Activated naive CD8-positive, alpha-beta T cell treated with anti-CD3 and anti-CD28 coated beads, Interleukin-2, amount 10 ng/mL, durations not matched to agents 7 days and 5 days (primary cell): ENCODE measurements around the gene ZNF841. TPM values are rescaled to one million over a fixed set of nuclear protein-coding genes. Genes with fewer than 3 reads are reported as not detected.
"Not testable (repeated sequence)": the region's sequence is repeated elsewhere in the genome, so short reads cannot be mapped to it uniquely, and the experiment has no call there.

Experiments
- ATAC-seq: fragments of 150-1000 bp; cut with Tn5 transposase; one replicate; pipeline ENCODE4 v1.10.0; 2021; ENCODE audit warnings: low read depth, moderate library complexity
- POLR2A ChIA-PET: fragments of 350-600 bp; sonication (Branson Sonifier 250); formaldehyde crosslinking; loops from one replicate; lab custom pipeline; 2021; ENCODE audit warnings: antibody characterized with exemption; lab: Charles Lee
- DNase-seq: peaks from one replicate; pipeline ENCODE4 v3.0.0; 2021
- H3K27ac Mint-ChIP-seq: one replicate; pipeline ENCODE4 v1.8.0; 2022; ENCODE audit warnings: mild to moderate bottlenecking, mixed read lengths
- H3K27me3 Mint-ChIP-seq: one replicate; pipeline ENCODE4 v1.8.0; 2022; ENCODE audit warnings: mild to moderate bottlenecking, moderate library complexity, mixed read lengths
- H3K36me3 Mint-ChIP-seq: one replicate; pipeline ENCODE4 v1.8.0; 2021; ENCODE audit warnings: mild to moderate bottlenecking, mixed read lengths
- H3K4me1 Mint-ChIP-seq: one replicate; pipeline ENCODE4 v1.8.0; 2021; ENCODE audit warnings: mixed read lengths
- H3K4me3 Mint-ChIP-seq: one replicate; pipeline ENCODE4 v1.8.0; 2022; ENCODE audit warnings: mild to moderate bottlenecking, moderate library complexity, mixed read lengths
- H3K9me3 Mint-ChIP-seq: one replicate; pipeline ENCODE4 v1.8.0; 2021; ENCODE audit warnings: mixed read lengths
- total RNA-seq, 2 experiments: library from RNA; stranded (reverse); gene quantifications; one replicate each; pipeline ENCODE4 v1.2.3, GENCODE V29; 2021

ZNF841 gene
- total RNA-seq, 2 experiments from 2014 or later = 38.4 to 38.6 TPM

DNA sequence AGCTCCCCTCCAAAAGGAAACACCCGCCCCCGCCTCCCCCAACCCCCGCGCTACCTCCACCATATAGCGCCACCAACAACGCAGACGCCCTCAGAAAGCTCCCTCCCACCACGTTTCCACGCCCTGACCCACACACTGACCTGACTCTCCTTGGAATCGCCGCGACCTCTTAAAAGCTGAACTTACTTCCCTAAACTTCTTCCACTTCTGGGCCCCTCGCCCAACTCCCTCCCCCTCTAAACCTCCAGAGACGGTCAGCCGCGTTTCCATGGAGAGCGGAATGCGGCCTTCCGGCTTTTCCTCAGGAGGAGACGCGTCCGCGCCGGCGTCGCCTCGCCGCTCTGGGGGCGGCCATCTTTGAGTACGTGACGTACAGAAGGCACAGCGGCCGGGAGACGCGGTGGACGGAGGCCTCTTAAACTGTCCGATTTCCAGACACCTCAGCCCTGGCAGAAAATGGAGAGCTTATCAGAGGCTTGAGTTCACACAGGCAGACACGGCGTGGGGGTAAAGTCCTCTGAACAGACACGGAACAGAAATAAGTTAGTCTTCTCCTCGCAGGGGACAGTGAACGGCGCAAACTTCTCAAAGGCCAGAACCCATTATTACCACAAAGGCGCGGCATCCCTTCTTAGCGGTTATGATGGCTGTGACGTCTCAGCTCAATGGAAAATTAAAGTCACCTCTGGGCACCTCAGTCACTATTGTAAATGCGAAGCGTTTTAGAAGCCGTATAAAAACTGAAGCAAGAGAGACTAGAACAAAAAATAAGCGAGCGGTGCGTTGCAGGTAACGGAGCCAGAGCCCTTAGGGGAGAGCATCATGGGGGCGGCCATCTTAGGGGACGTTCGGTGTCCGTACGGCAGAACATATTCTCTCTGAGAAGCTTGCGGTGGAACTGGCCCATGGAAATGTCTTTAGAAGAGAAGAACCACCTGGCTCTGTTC lies 46.7 kb downstream of the ZNF841 start, which contains the start of gene ZNF432:
Gene ZNF432, minus strand, starts transcription at position 284 of the 947 bp plus-strand sequence. CDS start 1,970 bp downstream, outside the sequence.
- peaks cover 29% of the 10 kb centered on the region for H3K9me3 Mint-ChIP-seq
- H3K27ac Mint-ChIP-seq = peak within 1 kb of the TSS; percentile 99
- peaks cover 11% of the 10 kb centered on the region for H3K4me1 Mint-ChIP-seq
- peak; percentile 86 for DNase-seq
- H3K36me3 Mint-ChIP-seq = peaks cover 66% of the 10 kb centered on the region
- POLR2A ChIA-PET = interaction anchor here (0.5 to 1.9 kb wide), 7 partner anchors 20 to 144 kb away, joined by 3 to 10 read pairs (median 4); partner anchors contain the start of genes PPP2R1A, ZNF614, ZNF615 and ZNF649
- no peaks in the 10 kb centered on the region for H3K27me3 Mint-ChIP-seq
- peak within 1 kb of the TSS; percentile 96 for H3K4me3 Mint-ChIP-seq
- ATAC-seq = peak; percentile 88

DNA sequence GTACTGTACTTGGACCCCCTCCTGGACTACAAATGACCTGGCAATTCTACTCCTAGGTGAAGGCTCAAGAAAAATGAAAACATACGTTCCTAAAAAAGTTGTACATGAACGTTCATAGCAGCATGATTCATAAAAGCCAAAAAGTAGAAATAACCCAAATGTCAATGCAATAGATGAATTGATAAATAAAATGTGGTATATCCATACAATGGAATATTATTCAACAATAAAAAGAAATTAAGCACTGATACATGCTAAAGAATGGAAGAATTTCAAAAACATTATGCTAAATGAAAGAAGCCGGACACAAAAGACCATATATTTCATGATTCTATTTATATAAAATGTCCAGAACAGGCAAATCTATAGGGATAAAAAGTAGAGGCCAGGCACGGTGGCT lies 56.4 kb downstream of the ZNF841 start:
- Mint-ChIP-seq H3K27ac (no peak overlapping the region), H3K9me3 (peaks cover 36% of the 10 kb centered on the region), H3K36me3 (peaks cover 89% of the 10 kb centered on the region), H3K27me3 (no peaks in the 10 kb centered on the region), H3K4me3 (no peak overlapping the region), H3K4me1 (no peaks in the 10 kb centered on the region)
- POLR2A ChIA-PET = no interaction called here
- DNase-seq = no peak
- no peak for ATAC-seq

DNA sequence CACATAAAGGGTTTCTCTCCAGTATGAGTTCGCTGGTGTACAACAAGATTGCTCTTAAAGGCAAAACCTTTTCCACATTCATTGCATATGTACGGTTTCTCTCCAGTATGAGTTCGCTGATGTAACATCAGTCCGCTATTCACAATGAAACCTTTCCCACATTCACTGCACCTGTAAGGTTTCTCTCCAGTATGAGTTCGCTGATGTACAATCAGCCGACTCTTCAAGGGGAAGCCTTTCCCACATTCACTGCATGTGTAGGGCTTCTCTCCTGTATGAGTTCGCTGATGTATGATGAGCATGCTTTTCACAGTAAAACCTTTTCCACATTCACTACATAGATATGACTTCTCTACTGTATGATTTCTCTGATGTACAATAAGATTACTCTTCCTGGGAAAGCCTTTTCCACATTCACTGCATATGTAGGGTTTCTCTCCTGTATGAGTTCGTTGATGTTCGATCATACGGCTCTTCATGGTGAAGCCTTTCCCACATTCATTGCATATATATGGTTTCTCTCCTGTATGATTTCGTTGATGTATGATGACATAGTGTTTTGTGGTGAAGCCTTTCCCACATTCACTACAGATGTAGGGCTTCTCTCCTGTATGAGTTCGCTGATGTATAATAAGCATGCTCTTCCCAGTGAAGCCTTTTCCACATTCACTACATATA lies 61.4 kb downstream of the ZNF841 start:
- H3K4me1 Mint-ChIP-seq = no peaks in the 10 kb centered on the region
- ATAC-seq = no peak
- H3K9me3 Mint-ChIP-seq = peaks cover 36% of the 10 kb centered on the region
- POLR2A ChIA-PET = no interaction called here
- no peaks in the 10 kb centered on the region for H3K27me3 Mint-ChIP-seq
- no peak overlapping the region for H3K27ac Mint-ChIP-seq
- peaks cover 80% of the 10 kb centered on the region for H3K36me3 Mint-ChIP-seq
- no peak for DNase-seq
- H3K4me3 Mint-ChIP-seq = no peak overlapping the region

DNA sequence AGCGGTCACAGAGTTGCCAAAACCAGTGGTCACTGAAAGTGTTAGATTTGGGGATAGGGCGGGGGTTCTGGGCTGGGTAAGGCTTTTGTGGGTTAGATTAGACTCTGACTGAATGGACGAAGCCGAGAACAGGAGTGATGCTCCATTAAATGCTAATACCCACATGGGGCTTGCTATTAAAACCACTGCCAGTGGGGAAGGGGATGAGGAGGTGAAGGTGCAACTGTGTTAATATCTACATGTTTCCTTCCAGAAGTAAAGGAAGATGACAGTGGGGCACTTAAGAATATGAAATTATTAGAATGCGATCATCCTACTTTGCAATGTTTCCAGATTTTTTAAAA lies 66.8 kb downstream of the ZNF841 start:
- peak overlapping the region; percentile 99 for H3K4me3 Mint-ChIP-seq
- POLR2A ChIA-PET = interaction anchor here (0.6 to 1.9 kb wide), 5 partner anchors 20 to 490 kb away, joined by 3 to 10 read pairs (median 3); partner anchors contain the start of genes ZNF432, ZNF615 and ZNF649
- ATAC-seq (peak; percentile 17), DNase-seq (no peak)
- H3K4me1 Mint-ChIP-seq = peaks cover 10% of the 10 kb centered on the region
- H3K27ac Mint-ChIP-seq = peak overlapping the region; percentile 99
- no peaks in the 10 kb centered on the region for H3K27me3 Mint-ChIP-seq
- peaks cover 28% of the 10 kb centered on the region for H3K9me3 Mint-ChIP-seq
- H3K36me3 Mint-ChIP-seq = peaks cover 66% of the 10 kb centered on the region

DNA sequence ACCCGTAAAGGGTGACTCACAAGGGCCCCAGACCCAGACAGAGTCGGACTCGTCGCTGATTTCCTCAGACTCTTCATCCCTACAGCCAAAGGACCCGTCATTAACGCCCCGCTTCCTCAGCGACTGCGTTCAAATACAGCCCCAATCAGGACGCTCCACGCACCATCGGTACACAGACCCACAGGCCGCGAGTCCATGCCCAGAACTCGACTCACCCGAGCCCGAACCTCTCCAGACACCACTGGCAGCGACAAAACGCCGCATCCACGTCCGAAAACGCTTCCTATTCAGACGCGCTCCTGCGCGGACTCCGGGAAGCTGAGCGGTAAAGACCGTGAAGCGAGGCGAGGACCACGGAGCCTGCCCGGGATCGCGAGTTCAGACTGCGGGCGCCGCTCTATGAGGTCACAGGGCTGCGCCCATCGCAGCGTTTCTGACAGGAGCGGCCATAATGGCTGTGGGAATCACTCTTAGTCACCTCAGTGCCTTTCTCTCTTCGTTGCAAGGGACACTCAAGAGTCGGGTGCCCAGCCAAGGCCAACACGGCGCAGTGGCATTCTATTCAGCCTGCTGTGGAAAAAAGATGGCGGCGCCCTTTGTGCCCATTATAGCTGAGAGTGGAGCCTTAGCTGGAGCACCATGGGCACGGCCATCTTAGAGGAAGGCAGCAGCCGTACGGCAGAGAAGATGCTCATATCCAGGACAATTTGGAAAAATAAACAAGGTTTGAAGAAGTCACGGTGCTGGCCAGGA lies 67.4 kb downstream of the ZNF841 start, which contains the start of gene ZNF614:
Gene ZNF614, minus strand, starts transcription at position 353 of the 753 bp plus-strand sequence. CDS start 2,634 bp downstream, outside the sequence.
- POLR2A ChIA-PET = interaction anchor here (0.6 to 1.9 kb wide), 5 partner anchors 20 to 490 kb away, joined by 3 to 10 read pairs (median 3); partner anchors contain the start of genes ZNF432, ZNF615 and ZNF649
- H3K4me3 Mint-ChIP-seq = peak within 1 kb of the TSS; percentile 99
- ATAC-seq = peak; percentile 96
- peak; percentile 91 for DNase-seq
- peak within 1 kb of the TSS; percentile 99 for H3K27ac Mint-ChIP-seq
- no peaks in the 10 kb centered on the region for H3K27me3 Mint-ChIP-seq
- H3K9me3 Mint-ChIP-seq = peaks cover 28% of the 10 kb centered on the region
- H3K4me1 Mint-ChIP-seq = peaks cover 10% of the 10 kb centered on the region
- H3K36me3 Mint-ChIP-seq = peaks cover 67% of the 10 kb centered on the region

DNA sequence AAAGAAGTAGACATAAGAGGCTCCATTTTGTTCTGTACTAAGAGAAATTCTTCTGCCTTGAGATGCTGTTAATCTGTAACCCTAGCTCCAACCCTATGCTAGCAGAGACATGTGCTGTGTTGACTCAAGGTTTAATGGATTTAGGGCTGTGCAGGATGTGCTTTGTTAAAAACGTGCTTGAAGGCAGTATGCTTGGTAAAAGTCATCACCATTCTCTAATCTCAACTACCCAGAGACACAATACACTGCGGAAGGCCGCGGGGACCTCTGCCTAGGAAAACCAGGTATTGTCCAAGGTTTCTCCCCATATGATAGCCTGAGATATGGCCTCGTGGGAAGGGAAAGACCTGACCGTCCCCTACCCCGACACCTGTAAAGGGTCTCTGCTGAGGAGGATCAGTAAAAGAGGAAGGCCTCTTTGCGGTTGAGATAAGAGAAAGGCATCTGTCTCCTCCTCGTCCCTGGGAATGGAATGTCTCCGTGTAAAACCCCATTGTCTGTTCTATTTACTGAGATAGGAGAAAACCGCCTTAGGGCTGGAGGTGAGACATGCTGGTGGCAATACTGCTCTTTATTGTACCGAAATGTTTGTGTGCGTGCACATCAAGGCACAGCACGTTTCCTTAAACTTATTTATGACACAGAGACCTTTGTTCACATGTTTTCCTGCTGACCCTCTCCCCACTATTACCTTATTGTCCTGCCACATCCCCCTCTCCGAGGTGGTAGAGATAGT lies 69.1 kb downstream of the ZNF841 start:
- H3K27ac Mint-ChIP-seq, DNase-seq, ATAC-seq, POLR2A ChIA-PET, H3K27me3 Mint-ChIP-seq, H3K4me3 Mint-ChIP-seq: not testable (repeated sequence)
- peaks cover 73% of the 10 kb centered on the region for H3K36me3 Mint-ChIP-seq
- H3K4me1 Mint-ChIP-seq = peaks cover 10% of the 10 kb centered on the region
- peaks cover 27% of the 10 kb centered on the region for H3K9me3 Mint-ChIP-seq

DNA sequence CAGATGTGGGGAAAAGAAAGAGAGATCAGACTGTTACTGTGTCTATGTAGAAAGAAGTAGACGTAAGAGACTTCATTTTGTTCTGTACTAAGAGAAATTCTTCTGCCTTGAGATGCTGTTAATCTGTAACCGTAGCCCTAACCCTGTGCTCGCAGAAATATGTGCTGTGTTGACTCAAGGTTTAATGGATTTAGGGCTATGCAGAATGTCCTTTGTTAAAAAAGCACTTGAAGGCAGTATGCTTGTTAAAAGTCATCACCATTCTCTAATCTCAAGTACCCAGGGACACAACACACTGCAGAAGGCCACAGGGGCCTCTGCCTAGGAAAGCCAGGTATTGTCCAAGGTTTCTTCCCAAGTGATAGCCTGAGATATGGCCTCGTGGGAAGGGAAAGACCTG lies 71.1 kb downstream of the ZNF841 start:
- Mint-ChIP-seq H3K36me3 (peaks cover 76% of the 10 kb centered on the region), H3K4me1 (peaks cover 10% of the 10 kb centered on the region), H3K9me3 (peaks cover 42% of the 10 kb centered on the region)
- POLR2A ChIA-PET, H3K27ac Mint-ChIP-seq, H3K4me3 Mint-ChIP-seq, ATAC-seq, H3K27me3 Mint-ChIP-seq, DNase-seq: not testable (repeated sequence)

DNA sequence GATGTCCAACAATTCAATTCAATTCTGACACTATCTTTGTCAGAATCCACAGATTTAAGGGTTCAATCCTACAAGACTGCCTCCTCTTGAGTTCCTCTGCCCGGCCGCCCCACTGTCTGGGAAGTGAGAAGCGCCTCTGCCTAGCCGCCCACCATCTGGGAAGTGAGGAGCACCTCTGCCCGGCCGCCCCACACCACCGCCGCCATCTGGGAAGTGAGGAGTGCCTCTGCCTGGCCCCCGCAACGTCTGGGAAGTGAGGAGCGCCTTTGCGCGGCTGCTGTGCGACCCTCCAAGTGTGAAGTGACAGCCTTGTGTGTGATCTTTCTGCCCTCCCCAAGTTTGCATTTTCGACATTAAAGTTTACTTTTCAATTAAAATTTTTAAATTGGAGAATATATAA lies 73.4 kb downstream of the ZNF841 start:
- POLR2A ChIA-PET = no interaction called here
- no peak for DNase-seq
- Mint-ChIP-seq H3K27me3 (no peaks in the 10 kb centered on the region), H3K27ac (no peak overlapping the region), H3K4me3 (no peak overlapping the region), H3K36me3 (peaks cover 92% of the 10 kb centered on the region), H3K4me1 (peaks cover 3% of the 10 kb centered on the region), H3K9me3 (peaks cover 50% of the 10 kb centered on the region)
- no peak for ATAC-seq

DNA sequence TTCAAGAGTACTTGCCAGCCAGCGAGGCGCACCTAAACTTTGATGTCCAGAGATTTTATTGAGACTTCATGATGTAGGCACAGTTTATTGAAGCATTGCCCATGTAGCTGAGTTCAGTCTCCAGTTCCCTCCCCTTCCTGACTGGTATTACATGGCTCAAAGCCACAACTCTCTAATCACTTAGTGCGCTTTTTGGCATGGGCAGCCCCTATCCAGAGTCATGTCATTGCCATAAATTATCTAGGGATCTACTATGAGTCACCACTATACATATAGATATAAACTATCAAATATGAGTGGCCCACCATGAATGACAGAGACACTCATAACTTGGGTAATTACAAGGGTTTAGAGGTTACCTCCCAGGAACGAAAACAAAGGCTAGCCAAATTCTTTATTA lies 75.1 kb downstream of the ZNF841 start:
- no peaks in the 10 kb centered on the region for H3K4me1 Mint-ChIP-seq
- H3K9me3 Mint-ChIP-seq = peaks cover 54% of the 10 kb centered on the region
- H3K27ac Mint-ChIP-seq = no peak overlapping the region
- peaks cover 93% of the 10 kb centered on the region for H3K36me3 Mint-ChIP-seq
- no peak for DNase-seq
- POLR2A ChIA-PET = no interaction called here
- H3K27me3 Mint-ChIP-seq = no peaks in the 10 kb centered on the region
- no peak overlapping the region for H3K4me3 Mint-ChIP-seq
- ATAC-seq = no peak

Other genes with a start within 250 kb of the ZNF841 start
- gene ZNF577, start 207.8 kb downstream of the ZNF841 start, total RNA-seq = 10 to 100 TPM; 13.6 to 14.0 TPM
- 10 to 100 TPM; 19.7 to 21.1 TPM for gene ZNF649, start 190.7 kb downstream of the ZNF841 start, total RNA-seq
- 1 to 10 TPM; 6.5 to 8.4 TPM for gene ZNF613, start 168.3 kb downstream of the ZNF841 start, total RNA-seq
- 10 to 100 TPM; 23.8 to 24.0 TPM for gene ZNF350, start 108.9 kb downstream of the ZNF841 start, total RNA-seq
- gene ZNF615, start 87.6 kb downstream of the ZNF841 start, total RNA-seq = 10 to 100 TPM; 14.1 to 19.7 TPM
- 10 to 100 TPM; 11.6 to 12.7 TPM for gene ZNF614, start 67.4 kb downstream of the ZNF841 start, total RNA-seq
- 10 to 100 TPM; 18.3 to 23.8 TPM for gene ZNF432, start 46.9 kb downstream of the ZNF841 start, total RNA-seq
- gene ZNF616, start 44.2 kb upstream of the ZNF841 start, total RNA-seq = 10 to 100 TPM; 12.1 to 13.3 TPM
- 10 to 100 TPM; 25.8 to 29.2 TPM for gene ZNF836, start 75.9 kb upstream of the ZNF841 start, total RNA-seq
- gene PPP2R1A, start 94.3 kb upstream of the ZNF841 start, total RNA-seq = 100 to 1,000 TPM; 184 to 187 TPM
- gene ZNF766, start 173.8 kb upstream of the ZNF841 start, total RNA-seq = 10 to 100 TPM; 37.1 to 38.7 TPM
- 10 to 100 TPM; 19.5 to 21.5 TPM for gene ZNF480, start 201.4 kb upstream of the ZNF841 start, total RNA-seq
- gene ZNF610, start 240.5 kb upstream of the ZNF841 start, total RNA-seq = 1 to 10 TPM; 3.3 to 3.9 TPM